HEK293 (cell line): ENCODE measurements around the gene MATCAP1.

Source experiments
- GLIS1 ChIP-seq: fragments of 450-650 bp; formaldehyde crosslinking; IDR thresholded peaks from 2 replicates; pipeline ENCODE4 v1.5.1; 2016; ENCODE audit warnings: missing biosample characterization, missing genetic modification characterization
- MYNN ChIP-seq: fragments of 450-650 bp; formaldehyde crosslinking; IDR thresholded peaks from 2 replicates; pipeline ENCODE4 v1.5.1; 2016; ENCODE audit warnings: missing biosample characterization, missing genetic modification characterization, borderline replicate concordance
- PRDM2 ChIP-seq: fragments of 450-650 bp; formaldehyde crosslinking; IDR thresholded peaks from 2 replicates; pipeline ENCODE4 v1.5.1; 2016; ENCODE audit warnings: missing biosample characterization, missing genetic modification characterization, borderline replicate concordance
- SCRT2 ChIP-seq: fragments of 450-650 bp; formaldehyde crosslinking; IDR thresholded peaks from 2 replicates; pipeline ENCODE4 v1.5.1; 2016; ENCODE audit warnings: missing biosample characterization, missing genetic modification characterization
- ZNF114 ChIP-seq: fragments of 450-650 bp; formaldehyde crosslinking; IDR thresholded peaks from 2 replicates; pipeline ENCODE4 v1.5.0; 2017; ENCODE audit warnings: missing biosample characterization, missing genetic modification characterization
- ZNF132 ChIP-seq: fragments of 450-650 bp; formaldehyde crosslinking; IDR thresholded peaks from 2 replicates; pipeline ENCODE4 v1.5.1; 2017; ENCODE audit warnings: missing biosample characterization, missing genetic modification characterization, borderline replicate concordance
- ZNF148 ChIP-seq: fragments of 450-650 bp; formaldehyde crosslinking; IDR thresholded peaks from 2 replicates; pipeline ENCODE4 v1.5.0; 2017; ENCODE audit warnings: missing biosample characterization, missing genetic modification characterization, borderline replicate concordance
- ZNF16 ChIP-seq: fragments of 450-650 bp; formaldehyde crosslinking; IDR thresholded peaks from 2 replicates; pipeline ENCODE4 v1.5.1; 2016; ENCODE audit warnings: low read depth, missing biosample characterization, missing genetic modification characterization
- ZNF23 ChIP-seq: fragments of 450-650 bp; formaldehyde crosslinking; IDR thresholded peaks from 2 replicates; pipeline ENCODE4 v1.5.1; 2016; ENCODE audit warnings: missing biosample characterization, missing genetic modification characterization, borderline replicate concordance
- ZNF24 ChIP-seq: fragments of 450-650 bp; formaldehyde crosslinking; IDR thresholded peaks from 2 replicates; pipeline ENCODE4 v1.5.1; 2016; ENCODE audit warnings: missing biosample characterization, missing genetic modification characterization
- ZNF362 ChIP-seq: fragments of 450-650 bp; formaldehyde crosslinking; IDR thresholded peaks from 2 replicates; pipeline ENCODE4 v1.5.1; 2016; ENCODE audit warnings: missing biosample characterization, missing genetic modification characterization
- ZNF549 ChIP-seq: fragments of 450-650 bp; IDR thresholded peaks from 2 replicates; pipeline ENCODE4 v1.5.1; 2018; ENCODE audit warnings: missing biosample characterization, missing genetic modification characterization, mild to moderate bottlenecking, inconsistent platforms, moderate library complexity
- ZNF600 ChIP-seq: fragments of 450-650 bp; formaldehyde crosslinking; IDR thresholded peaks from 2 replicates; pipeline ENCODE4 v1.5.1; 2016; ENCODE audit warnings: missing biosample characterization, missing genetic modification characterization
- ZNF639 ChIP-seq: fragments of 450-650 bp; formaldehyde crosslinking; IDR thresholded peaks from 2 replicates; pipeline ENCODE4 v1.5.1; 2016; ENCODE audit warnings: missing biosample characterization, missing genetic modification characterization
- ZNF664 ChIP-seq: fragments of 450-650 bp; formaldehyde crosslinking; IDR thresholded peaks from 2 replicates; pipeline ENCODE4 v1.5.1; 2016; ENCODE audit warnings: missing biosample characterization, missing genetic modification characterization
- ZNF768 ChIP-seq: fragments of 450-650 bp; formaldehyde crosslinking; IDR thresholded peaks from 2 replicates; pipeline ENCODE4 v1.5.1; 2018; ENCODE audit warnings: missing biosample characterization, mild to moderate bottlenecking, missing genetic modification characterization

The MATCAP1 gene

GRCh38 chr16:67173808-67174705, 9.7 kb downstream of the MATCAP1 start (continued):
- TF ChIP-seq PRDM2 (tag by site-specific recombination): no peak
- TF ChIP-seq ZNF24: no peak
- TF ChIP-seq ZNF549 (tag by site-specific recombination): peak; percentile 83
- no peak for TF ChIP-seq ZNF114 (tag by site-specific recombination)
- TF ChIP-seq ZNF23 (tag by site-specific recombination): no peak
- TF ChIP-seq ZNF148: no peak
- TF ChIP-seq ZNF362 (tag by site-specific recombination): no peak
- no peak for TF ChIP-seq MYNN (tag by site-specific recombination)
- TF ChIP-seq SCRT2: 0 out of 2 replicates have a peak, but pooled peaks have one; percentile 11
- no peak for TF ChIP-seq ZNF664 (tag by site-specific recombination)
- TF ChIP-seq ZNF16 (tag by site-specific recombination): no peak
- no peak for TF ChIP-seq GLIS1 (tag by site-specific recombination)
- TF ChIP-seq ZNF132 (tag by site-specific recombination): no peak
- TF ChIP-seq ZNF639: no peak
- TF ChIP-seq ZNF768 (tag by site-specific recombination): no peak
- TF ChIP-seq ZNF600 (tag by site-specific recombination): peak; percentile 78
